CD4-positive, alpha-beta T cell treated with Interleukin-6 at 100 ng/mL for 8 hours (primary cell): ENCODE measurements around the gene CTTNBP2.

Experiments used
- DNase-seq: peaks from one replicate; pipeline ENCODE4 v3.0.0-alpha.2; 2020; ENCODE audit warnings: mixed read lengths, low spot score

CTTNBP2 gene

GRCh38 chr7:117685795-117686194 lies 187.4 kb downstream of the CTTNBP2 start:
- DNase-seq: no peak

GRCh38 chr7:117683430-117684175 lies 189.6 kb downstream of the CTTNBP2 start:
- no peak for DNase-seq

GRCh38 chr7:117682681-117683385 lies 190.4 kb downstream of the CTTNBP2 start:
- no peak for DNase-seq

GRCh38 chr7:117679120-117679519 lies 194.1 kb downstream of the CTTNBP2 start:
- no peak for DNase-seq

- DNase-seq: no peak
These were observed 197.5 kb downstream of the CTTNBP2 start for GRCh38 chr7:117675497-117676435.

DNA sequence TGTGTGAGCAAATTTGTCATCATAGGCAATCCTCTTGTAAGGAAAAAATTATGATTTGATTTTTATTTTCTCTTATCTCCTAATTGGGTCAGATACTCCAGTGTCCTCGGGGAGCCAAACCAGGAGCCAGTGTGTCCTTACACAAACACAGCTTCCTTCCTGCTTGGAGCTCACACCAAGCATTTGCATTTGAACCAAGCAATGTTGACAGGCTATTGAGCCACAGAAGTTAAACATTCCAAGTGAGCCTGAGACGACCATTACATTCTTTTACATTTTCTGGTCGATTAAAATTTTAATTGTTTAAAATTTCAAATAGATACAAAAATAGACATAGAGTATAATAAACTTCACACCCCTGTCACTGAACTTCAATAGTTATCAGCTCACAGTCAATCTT lies 198.6 kb downstream of the CTTNBP2 start:
- no peak for DNase-seq

DNA sequence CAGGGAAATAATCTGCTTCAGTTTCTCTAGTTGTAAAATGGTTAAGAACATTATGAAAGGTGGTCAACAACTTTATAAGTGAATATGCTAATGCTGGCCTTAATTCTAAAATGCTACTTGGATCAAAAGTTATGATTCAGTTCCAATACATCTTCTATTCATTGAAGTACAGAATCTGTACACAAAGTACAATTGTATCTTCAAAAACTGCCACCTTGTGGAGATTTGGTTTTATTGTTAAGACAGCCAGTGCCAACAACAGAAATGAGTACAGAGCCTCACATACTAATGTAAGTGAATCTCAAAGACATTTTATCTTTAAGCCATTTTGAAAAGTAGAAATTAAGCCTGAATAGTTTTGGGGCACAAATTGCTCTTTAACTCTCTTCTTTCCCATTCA lies 199.4 kb downstream of the CTTNBP2 start:
- DNase-seq: no peak

GRCh38 chr7:117673367-117673766 lies 199.9 kb downstream of the CTTNBP2 start:
- no peak for DNase-seq

DNA sequence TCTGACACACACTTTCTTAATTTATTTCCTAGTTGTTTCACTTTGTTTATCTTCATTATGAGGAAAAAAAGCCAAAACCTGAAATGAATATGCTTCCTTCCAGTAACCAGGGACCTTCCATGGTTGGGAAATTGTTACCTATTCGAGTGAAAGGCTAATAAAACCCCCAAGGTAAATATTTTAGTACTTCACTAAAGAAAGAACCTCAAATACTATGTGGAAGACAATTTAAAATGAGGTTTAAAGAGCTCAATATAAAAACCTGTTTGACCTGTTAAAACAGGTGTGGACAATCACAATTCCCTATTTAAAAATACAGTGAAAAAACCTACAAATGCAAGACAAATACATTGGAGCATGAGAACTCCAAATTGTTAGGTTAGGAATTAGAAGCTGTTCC lies 200.8 kb downstream of the CTTNBP2 start:
- no peak for DNase-seq

DNA sequence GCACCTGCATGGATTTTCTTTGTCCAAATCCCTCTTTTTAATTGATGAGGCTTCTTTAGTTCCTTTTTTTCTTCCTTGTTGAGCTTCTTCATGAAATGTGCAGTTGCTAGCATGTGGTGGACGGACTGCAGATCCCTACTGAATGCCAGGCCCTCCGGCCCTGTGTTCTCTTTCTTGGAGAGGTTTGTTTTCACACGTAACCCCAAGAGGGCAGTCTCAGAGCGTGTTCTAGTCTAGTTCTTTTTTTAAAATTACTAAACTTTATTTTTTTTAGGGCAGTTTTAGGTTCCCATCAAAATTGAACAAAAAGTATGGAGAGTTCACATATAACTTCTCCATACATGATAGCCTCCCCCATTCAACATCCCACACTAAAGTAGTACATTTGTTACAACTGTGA lies 203.4 kb downstream of the CTTNBP2 start:
- DNase-seq: no peak

GRCh38 chr7:117667456-117667855 lies 205.8 kb downstream of the CTTNBP2 start:
- DNase-seq: no peak

DNA sequence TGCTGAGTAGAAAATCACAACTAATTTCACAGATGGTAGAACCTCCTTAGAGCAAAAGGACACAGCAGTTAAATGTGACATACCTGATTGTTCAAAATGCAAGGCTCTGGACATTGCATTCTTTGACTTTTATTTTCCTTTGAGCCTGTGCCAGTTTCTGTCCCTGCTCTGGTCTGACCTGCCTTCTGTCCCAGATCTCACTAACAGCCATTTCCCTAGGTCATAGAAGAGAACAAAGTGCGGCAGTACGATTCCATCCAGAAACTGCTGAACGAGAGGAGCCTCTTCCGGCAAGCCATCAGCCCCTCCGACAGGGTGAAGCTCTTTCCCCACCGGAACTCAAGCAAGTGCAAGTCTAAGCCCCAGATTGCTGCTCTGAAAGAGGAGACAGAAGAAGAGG lies 206.6 kb downstream of the CTTNBP2 start:
- no peak for DNase-seq

DNA sequence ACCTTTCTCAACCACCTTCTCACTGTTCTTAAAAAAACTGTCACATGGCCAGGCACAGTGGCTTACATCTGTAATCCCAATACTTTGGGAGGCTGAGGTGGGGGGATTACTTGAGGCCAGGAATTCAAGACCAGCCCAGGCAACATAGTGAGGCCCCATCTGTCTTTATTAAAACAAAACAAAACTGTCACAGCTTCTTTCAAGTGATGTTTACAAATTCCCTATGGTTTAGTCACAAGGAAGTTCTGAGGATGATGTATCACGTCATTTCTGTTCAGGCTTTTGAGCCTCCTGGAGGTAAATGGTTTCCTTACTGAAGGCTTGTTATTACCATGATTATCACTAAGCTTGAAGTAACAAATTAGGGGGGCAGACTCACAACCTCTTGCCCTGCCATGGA lies 207.2 kb downstream of the CTTNBP2 start:
- DNase-seq: no peak

- no peak for DNase-seq
These were observed 207.9 kb downstream of the CTTNBP2 start for GRCh38 chr7:117665368-117665767.

- DNase-seq: no peak
These were observed 209.2 kb downstream of the CTTNBP2 start for GRCh38 chr7:117664047-117664446.

GRCh38 chr7:117661328-117661727 lies 211.9 kb downstream of the CTTNBP2 start:
- no peak for DNase-seq
